Calu3 (cell line): ENCODE measurements around the gene MLX. TPM values are rescaled to one million over a fixed set of nuclear protein-coding genes. Genes with fewer than 3 reads are reported as not detected.

Source experiments
- BruUV-seq: library from RNA; stranded (reverse); fragments of 400-500 nt; replicated peaks from 2 replicates; lab custom pipeline; 2021; lab: Mats Ljungman, UMichigan
- CTCF ChIA-PET: fragments of 300-600 bp; sonication (Branson Sonifier 250); formaldehyde crosslinking; loops from one replicate; lab custom pipeline; 2022; ENCODE audit warnings: antibody characterized with exemption; lab: Charles Lee
- DNase-seq: peaks from one replicate; pipeline ENCODE4 v3.0.0; 2022
- H3K27ac Mint-ChIP-seq: one replicate; pipeline ENCODE4 v1.8.0; 2022; ENCODE audit warnings: mixed read lengths; ENCODE audit not compliant: unreplicated experiment
- H3K27me3 Mint-ChIP-seq: one replicate; pipeline ENCODE4 v1.8.0; 2022; ENCODE audit warnings: mixed read lengths; ENCODE audit not compliant: unreplicated experiment
- H3K36me3 Mint-ChIP-seq: one replicate; pipeline ENCODE4 v1.8.0; 2022; ENCODE audit warnings: mild to moderate bottlenecking, moderate library complexity, mixed read lengths; ENCODE audit not compliant: insufficient read depth, unreplicated experiment
- H3K4me1 Mint-ChIP-seq: one replicate; pipeline ENCODE4 v1.8.0; 2022; ENCODE audit warnings: mild to moderate bottlenecking, low read depth, mixed read lengths; ENCODE audit not compliant: unreplicated experiment
- H3K4me3 Mint-ChIP-seq: one replicate; pipeline ENCODE4 v1.8.0; 2022; ENCODE audit warnings: mild to moderate bottlenecking, low read depth, moderate library complexity, mixed read lengths; ENCODE audit not compliant: unreplicated experiment
- H3K9me3 Mint-ChIP-seq: one replicate; pipeline ENCODE4 v1.8.0; 2022; ENCODE audit warnings: low read depth, mixed read lengths; ENCODE audit not compliant: unreplicated experiment
- intact Hi-C: fragments of 100-400 bp; cut with micrococcal nuclease; formaldehyde crosslinking; loops from one replicate; pipeline ENCODE4 v1.10.0; 2022; ENCODE audit not compliant: unreplicated experiment
- total RNA-seq: library from RNA; stranded (reverse); gene quantifications from 2 replicates; pipeline ENCODE4 v1.2.3, GENCODE V29; 2022
- TF ChIP-seq, protein P1 (sequence below): fragments of 200-600 bp; IDR thresholded peaks from one replicate; pipeline ENCODE4 v1.8.0; 2022; ENCODE audit warnings: antibody characterized with exemption; ENCODE audit not compliant: unreplicated experiment

The MLX gene
- total RNA-seq, 1 experiment from 2014 or later: 69.8 TPM

DNA sequence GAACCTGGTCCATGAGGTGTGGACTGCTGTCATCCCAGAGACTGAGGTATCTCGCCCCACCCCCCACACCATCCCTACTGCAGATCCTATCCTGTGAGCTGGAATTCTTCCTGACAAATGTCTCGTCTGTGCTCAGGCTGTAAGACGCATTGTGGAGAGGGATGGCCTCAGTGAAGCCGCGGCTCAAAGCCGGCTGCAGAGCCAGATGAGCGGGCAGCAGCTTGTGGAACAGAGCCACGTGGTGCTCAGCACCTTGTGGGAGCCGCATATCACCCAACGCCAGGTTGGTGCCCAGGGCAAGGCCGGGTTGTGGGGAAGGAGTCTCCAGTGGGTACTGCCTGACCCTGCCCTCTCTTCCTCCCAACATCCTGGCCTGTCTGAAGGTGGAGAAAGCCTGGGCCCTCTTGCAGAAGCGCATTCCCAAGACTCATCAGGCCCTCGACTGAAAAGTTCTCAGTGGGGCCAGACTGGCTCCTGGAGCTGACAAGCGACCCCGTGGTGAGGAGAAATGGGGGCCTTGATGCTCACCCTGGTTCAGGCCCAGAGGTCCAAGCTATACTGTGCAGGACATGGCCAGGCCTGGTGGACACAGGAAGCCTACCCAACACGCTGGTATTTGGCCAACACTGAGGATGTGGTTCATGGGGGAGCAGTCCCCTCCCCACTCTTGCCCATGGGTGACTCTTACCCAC lies 1.2 kb upstream of the MLX start:
- intact Hi-C loops: no loop called here
- no peaks in the 10 kb centered on the region for H3K27me3 Mint-ChIP-seq
- H3K36me3 Mint-ChIP-seq: peaks cover 90% of the 10 kb centered on the region
- no TSS peak for BruUV-seq
- no peaks in the 10 kb centered on the region for H3K9me3 Mint-ChIP-seq
- H3K4me1 Mint-ChIP-seq: peaks cover 34% of the 10 kb centered on the region
- CTCF ChIA-PET: interaction anchor here (1.1 to 1.3 kb wide), 2 partner anchors 11 to 17 kb away, joined by 4 read pairs; partner anchors contain the start of gene PSMC3IP
- TF ChIP-seq, protein P1, sequence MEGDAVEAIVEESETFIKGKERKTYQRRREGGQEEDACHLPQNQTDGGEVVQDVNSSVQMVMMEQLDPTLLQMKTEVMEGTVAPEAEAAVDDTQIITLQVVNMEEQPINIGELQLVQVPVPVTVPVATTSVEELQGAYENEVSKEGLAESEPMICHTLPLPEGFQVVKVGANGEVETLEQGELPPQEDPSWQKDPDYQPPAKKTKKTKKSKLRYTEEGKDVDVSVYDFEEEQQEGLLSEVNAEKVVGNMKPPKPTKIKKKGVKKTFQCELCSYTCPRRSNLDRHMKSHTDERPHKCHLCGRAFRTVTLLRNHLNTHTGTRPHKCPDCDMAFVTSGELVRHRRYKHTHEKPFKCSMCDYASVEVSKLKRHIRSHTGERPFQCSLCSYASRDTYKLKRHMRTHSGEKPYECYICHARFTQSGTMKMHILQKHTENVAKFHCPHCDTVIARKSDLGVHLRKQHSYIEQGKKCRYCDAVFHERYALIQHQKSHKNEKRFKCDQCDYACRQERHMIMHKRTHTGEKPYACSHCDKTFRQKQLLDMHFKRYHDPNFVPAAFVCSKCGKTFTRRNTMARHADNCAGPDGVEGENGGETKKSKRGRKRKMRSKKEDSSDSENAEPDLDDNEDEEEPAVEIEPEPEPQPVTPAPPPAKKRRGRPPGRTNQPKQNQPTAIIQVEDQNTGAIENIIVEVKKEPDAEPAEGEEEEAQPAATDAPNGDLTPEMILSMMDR: no peak
- H3K27ac Mint-ChIP-seq: peak overlapping the region; percentile 47
- DNase-seq: no peak
- H3K4me3 Mint-ChIP-seq: peak overlapping the region; percentile 85

DNA sequence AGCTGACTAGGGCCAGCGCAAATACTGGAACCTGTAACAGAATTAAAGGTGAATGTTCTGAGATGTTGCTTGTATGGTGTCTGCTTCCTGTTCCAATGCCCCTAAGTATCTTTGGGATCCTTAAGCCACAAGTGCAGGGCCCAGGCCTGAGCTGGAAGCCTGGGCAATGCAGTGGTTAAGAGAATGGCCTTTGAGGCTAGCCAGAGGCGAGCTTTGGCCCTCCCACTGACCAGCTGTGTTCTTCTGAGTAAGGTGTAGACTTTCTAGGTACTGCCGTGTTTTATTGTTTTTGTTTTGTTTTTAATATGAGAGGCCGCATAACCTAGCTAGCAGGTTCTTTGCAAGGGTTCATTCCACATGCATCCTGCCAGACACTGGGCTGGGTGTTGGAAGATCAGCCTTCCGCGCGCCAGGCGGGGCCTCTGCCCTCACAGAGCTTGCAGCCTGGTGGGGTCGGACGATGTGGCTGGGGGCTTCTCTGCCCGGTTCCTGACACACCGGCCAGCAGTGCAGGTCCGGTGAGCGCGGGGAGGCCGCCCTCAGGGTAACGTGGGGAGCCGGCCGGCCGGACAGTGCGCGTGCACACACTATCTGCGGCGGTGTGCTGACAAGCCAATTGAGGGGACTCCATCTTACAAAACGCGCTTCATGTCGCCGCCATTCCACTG lies 551 bp upstream of the MLX start:
- peaks cover 90% of the 10 kb centered on the region for H3K36me3 Mint-ChIP-seq
- H3K4me3 Mint-ChIP-seq: peak overlapping the region; percentile 85
- H3K27ac Mint-ChIP-seq: peak overlapping the region; percentile 47
- TF ChIP-seq, protein P1: no peak
- H3K9me3 Mint-ChIP-seq: no peaks in the 10 kb centered on the region
- peaks cover 34% of the 10 kb centered on the region for H3K4me1 Mint-ChIP-seq
- BruUV-seq: no TSS peak
- intact Hi-C loops: no loop called here
- DNase-seq: no peak
- CTCF ChIA-PET: interaction anchor here (1.1 to 1.3 kb wide), 3 partner anchors 9 to 18 kb away, joined by 3 to 4 read pairs (median 4); partner anchors contain the start of gene PSMC3IP
- no peaks in the 10 kb centered on the region for H3K27me3 Mint-ChIP-seq

DNA sequence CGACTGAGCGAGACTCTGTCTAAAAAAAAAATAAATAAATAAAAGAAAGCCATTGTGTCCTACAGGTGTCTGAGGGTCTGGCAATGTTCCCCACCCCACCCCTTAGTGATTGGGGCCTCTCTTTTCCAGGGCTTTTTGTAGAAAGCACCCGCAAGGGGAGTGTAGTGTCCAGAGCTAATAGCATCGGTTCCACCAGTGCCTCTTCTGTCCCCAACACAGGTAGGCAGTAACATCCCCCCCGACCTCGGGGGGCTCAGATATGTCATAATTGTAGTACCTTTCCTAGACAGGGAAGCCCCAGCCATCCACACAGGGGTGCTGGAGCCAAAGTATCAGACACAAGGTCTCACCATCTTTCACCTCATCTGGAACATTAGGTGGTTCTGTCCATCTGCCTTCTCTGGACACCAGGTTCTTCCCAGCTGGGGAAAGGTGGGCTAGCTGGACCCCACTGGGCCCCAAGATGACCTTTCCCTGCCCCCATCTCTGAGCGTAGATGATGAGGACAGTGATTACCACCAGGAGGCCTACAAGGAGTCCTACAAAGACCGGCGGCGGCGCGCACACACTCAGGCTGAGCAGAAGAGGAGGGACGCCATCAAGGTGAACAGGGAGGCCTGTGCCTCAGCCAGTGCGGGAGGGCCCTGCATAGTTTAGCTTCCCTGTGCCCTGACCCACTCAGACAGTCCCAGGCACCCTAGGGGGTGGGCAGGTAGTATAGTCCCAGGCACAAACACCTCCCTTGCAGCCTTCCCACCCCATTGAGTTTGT lies 1.6 kb downstream of the MLX start:
- no peak for DNase-seq
- Mint-ChIP-seq H3K9me3 (no peaks in the 10 kb centered on the region), H3K4me3 (no peak overlapping the region), H3K27ac (peak overlapping the region; percentile 25), H3K36me3 (peaks cover 88% of the 10 kb centered on the region), H3K4me1 (peaks cover 33% of the 10 kb centered on the region), H3K27me3 (no peaks in the 10 kb centered on the region)
- CTCF ChIA-PET: no interaction called here
- intact Hi-C loops: no loop called here
- BruUV-seq: no TSS peak
- TF ChIP-seq, protein P1: no peak

DNA sequence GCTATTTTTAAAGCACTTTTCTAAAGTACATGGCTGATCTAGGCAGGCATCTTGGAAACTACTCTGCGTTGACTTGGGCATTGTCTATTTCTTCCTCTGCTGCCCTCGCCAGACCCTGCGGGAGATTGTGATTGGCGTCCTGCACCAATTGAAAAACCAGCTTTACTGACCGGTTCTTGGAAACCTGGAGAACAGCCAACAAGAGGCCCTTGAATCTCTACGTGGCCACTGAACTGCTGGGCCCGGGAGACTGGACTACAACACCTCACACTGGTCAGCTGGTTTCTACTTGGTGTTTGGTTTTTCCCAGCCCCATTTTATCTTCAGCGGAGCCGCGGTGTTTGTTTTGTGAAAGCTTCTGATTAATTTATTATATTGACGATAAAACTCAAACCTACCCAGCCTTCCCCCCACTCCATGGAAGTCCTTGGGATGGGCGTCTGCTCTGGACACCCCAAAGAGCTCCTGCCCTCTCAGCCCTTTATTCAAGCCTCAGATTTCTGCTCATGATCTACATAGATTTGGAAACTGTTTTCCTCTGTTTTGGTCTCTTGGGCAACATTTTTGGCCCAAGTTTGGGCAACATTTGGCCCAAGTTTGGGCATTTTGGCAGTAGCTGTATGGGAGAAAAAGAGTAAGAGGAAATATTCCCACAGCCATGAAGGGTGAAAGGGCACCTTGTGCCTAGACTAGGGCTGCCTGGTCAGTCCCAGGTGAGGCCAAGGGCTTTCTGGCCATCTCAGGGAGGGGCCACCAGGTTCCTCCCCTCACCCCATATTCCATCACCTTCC lies 4.7 kb downstream of the MLX start:
- no peak for DNase-seq
- Mint-ChIP-seq H3K27me3 (no peaks in the 10 kb centered on the region), H3K4me3 (no peak overlapping the region), H3K9me3 (no peaks in the 10 kb centered on the region), H3K27ac (no peak overlapping the region), H3K4me1 (peaks cover 34% of the 10 kb centered on the region), H3K36me3 (peaks cover 88% of the 10 kb centered on the region)
- CTCF ChIA-PET: no interaction called here
- TF ChIP-seq, protein P1: no peak
- TSS peak; percentile 9 for BruUV-seq
- intact Hi-C loops: no loop called here
